ENCODE results near the gene PARP4.
"Not testable (repeated sequence)": the region's sequence is repeated elsewhere in the genome, so short reads cannot be mapped to it uniquely, and the experiment has no call there.

The PARP4 gene

GRCh38 chr13:24381541-24382265, 130.9 kb downstream of the PARP4 start:
- H3K27ac Mint-ChIP-seq = no peak overlapping the region
- ATAC-seq = no peak
- no peaks in the 10 kb centered on the region for H3K9me3 Mint-ChIP-seq
- no peak for DNase-seq (ENCODE audit: low spot score in 2 of 2)
- H3K36me3 Mint-ChIP-seq = no peaks in the 10 kb centered on the region
- peaks cover 15% of the 10 kb centered on the region for H3K4me1 Mint-ChIP-seq
- no peak overlapping the region for H3K4me3 Mint-ChIP-seq

GRCh38 chr13:24380881-24381280, 131.7 kb downstream of the PARP4 start:
- ATAC-seq; H3K36me3 Mint-ChIP-seq; DNase-seq (ENCODE audit: low spot score in 2 of 2); H3K9me3 Mint-ChIP-seq; H3K27ac Mint-ChIP-seq; H3K4me3 Mint-ChIP-seq: not testable (repeated sequence)
- H3K4me1 Mint-ChIP-seq = peaks cover 15% of the 10 kb centered on the region

GRCh38 chr13:24380227-24380626, 132.4 kb downstream of the PARP4 start:
- H3K4me3 Mint-ChIP-seq; DNase-seq (ENCODE audit: low spot score in 2 of 2); H3K9me3 Mint-ChIP-seq; ATAC-seq; H3K36me3 Mint-ChIP-seq; H3K27ac Mint-ChIP-seq: not testable (repeated sequence)
- H3K4me1 Mint-ChIP-seq = peaks cover 15% of the 10 kb centered on the region

GRCh38 chr13:24371273-24371672, 141.3 kb downstream of the PARP4 start:
- H3K27ac Mint-ChIP-seq; DNase-seq (ENCODE audit: low spot score in 2 of 2); H3K4me3 Mint-ChIP-seq; ATAC-seq; H3K4me1 Mint-ChIP-seq; H3K9me3 Mint-ChIP-seq; H3K36me3 Mint-ChIP-seq: not testable (repeated sequence)
